HepG2 (cell line): Measurements from ENCODE around the gene BABAM2. TPM values are rescaled to one million over a fixed set of nuclear protein-coding genes. Genes with fewer than 3 reads are reported as not detected.

Experiments used
- DMAP1 ChIP-seq: IDR thresholded peaks from 2 replicates; pipeline ENCODE4 v1.6.1; 2016
- EED ChIP-seq: sonication (generic); formaldehyde crosslinking; IDR thresholded peaks from 2 replicates; pipeline ENCODE4 v1.5.0; 2020; ENCODE audit warnings: mild to moderate bottlenecking, missing genetic modification reagents
- FOSL2 ChIP-seq: sonication (generic); formaldehyde crosslinking; IDR thresholded peaks from 2 replicates; pipeline ENCODE4 v1.4.0; 2020; ENCODE audit warnings: missing genetic modification reagents
- FOXP4 ChIP-seq: sonication (generic); formaldehyde crosslinking; IDR thresholded peaks from 2 replicates; pipeline ENCODE4 v1.4.0; 2020; ENCODE audit warnings: missing genetic modification reagents
- KIAA2018 ChIP-seq: sonication (generic); formaldehyde crosslinking; IDR thresholded peaks from 2 replicates; pipeline ENCODE4 v1.5.0; 2020; ENCODE audit warnings: mild to moderate bottlenecking, missing genetic modification reagents, borderline replicate concordance
- KMT2A ChIP-seq: sonication (generic); formaldehyde crosslinking; IDR thresholded peaks from 2 replicates; pipeline ENCODE4 v1.4.0; 2020; ENCODE audit warnings: missing genetic modification reagents
- LCORL ChIP-seq, 2 experiments: fragments of 450-650 bp in 1 of 2; sonication (generic) in 1 of 2; formaldehyde crosslinking in 1 of 2; IDR thresholded peaks; 2 replicates each; pipeline versions ENCODE4 v1.5.0 to v1.6.1; 2017 to 2020; ENCODE audit warnings: antibody characterized with exemption in 1 of 2, missing genetic modification reagents in 1 of 2
- MXI1 ChIP-seq: IDR thresholded peaks from 3 replicates; pipeline ENCODE4 v1.6.1; 2012; ENCODE audit warnings: low read depth, low read length, inconsistent platforms, borderline replicate concordance
- RXRB ChIP-seq: IDR thresholded peaks from 2 replicates; pipeline ENCODE4 v1.6.1; 2016; ENCODE audit warnings: borderline replicate concordance, missing genetic modification reagents, missing compliant biosample characterization
- SETDB1 ChIP-seq: sonication (generic); formaldehyde crosslinking; IDR thresholded peaks from 2 replicates; pipeline ENCODE4 v1.5.1; 2020; ENCODE audit warnings: missing genetic modification reagents, mild to moderate bottlenecking, borderline replicate concordance
- TSC22D2 ChIP-seq: sonication (generic); formaldehyde crosslinking; IDR thresholded peaks from 2 replicates; pipeline ENCODE4 v1.5.1; 2020; ENCODE audit warnings: missing genetic modification reagents, mild to moderate bottlenecking, borderline replicate concordance
- ZNF318 ChIP-seq: sonication (generic); formaldehyde crosslinking; IDR thresholded peaks from 2 replicates; pipeline ENCODE4 v1.4.0; 2020; ENCODE audit warnings: mild to moderate bottlenecking, missing genetic modification reagents
- polyA plus RNA-seq, 8 experiments: library from polyadenylated mRNA; depleted of rRNA in 3 of 8; stranded (reverse) in 7 of 8; unstranded in 1 of 8; fragments of >200 nt; fragmentation: Illumina TruSeq in 4 of 8; extraction: Trizol in 4 of 8; gene quantifications; 2 replicates each; pipeline versions ENCODE4 v1.2.1 to v1.2.3, GENCODE V29; 2011 to 2016; ENCODE audit warnings: low read depth in 4 of 8, missing spikeins in 1 of 8, mixed read lengths in 1 of 8; ENCODE audit not compliant: insufficient read depth in 1 of 8
- total RNA-seq, 5 experiments: library from RNA; depleted of rRNA; stranded (reverse); fragments of >200 nt; fragmentation: Illumina TruSeq; extraction: Trizol; gene quantifications; 2 replicates each; pipeline ENCODE4 v1.2.3, GENCODE V29; 2016; ENCODE audit warnings: low read depth in 1 of 5

BABAM2 gene
- total and polyA plus RNA-seq, 2 of the 13 experiments (the other 11 are each of a cell fraction or from before 2014, with no cell fraction given), result 24.9 to 28.0 TPM

- TF ChIP-seq DMAP1 (CRISPR knock-in tag) (no peak), RXRB (CRISPR knock-in tag) (peak; percentile 84), KMT2A (CRISPR knock-in tag) (no peak), ZNF318 (CRISPR knock-in tag) (no peak), TSC22D2 (no peak), FOSL2 (CRISPR knock-in tag) (0 out of 2 replicates have a peak, but pooled peaks have one; percentile 37), KIAA2018 (CRISPR knock-in tag) (no peak), MXI1 (no peak), FOXP4 (CRISPR knock-in tag) (peak; percentile 80), LCORL (IDR thresholded peaks at IDR 0.05) (no peak), LCORL (CRISPR knock-in tag; IDR thresholded peaks at IDR 0.05) (peak; percentile 84), SETDB1 (CRISPR knock-in tag) (no peak), EED (CRISPR knock-in tag) (no peak)
Observed at GRCh38 chr2:28011322-28011737, 120.8 kb downstream of the BABAM2 start (continued).
